Ishikawa (cell line): ENCODE data around the gene FBXW5.
A peak's percentile ranks its signal among the peaks of the same experiment; 100 is the strongest.

Experiments
- CEBPB ChIP-seq: IDR thresholded peaks from 2 replicates; pipeline ENCODE4 v1.6.1; 2012
- CREB1 ChIP-seq: IDR thresholded peaks from 2 replicates; pipeline ENCODE4 v1.6.1; 2012; ENCODE audit warnings: low read depth
- EGR1 ChIP-seq: IDR thresholded peaks from 2 replicates; pipeline ENCODE4 v1.6.1; 2012
- EP300 ChIP-seq: IDR thresholded peaks from 2 replicates; pipeline ENCODE4 v1.6.1; 2012; ENCODE audit warnings: borderline replicate concordance
- MAX ChIP-seq: IDR thresholded peaks from 2 replicates; pipeline ENCODE4 v1.6.1; 2012
- NFIC ChIP-seq: IDR thresholded peaks from 2 replicates; pipeline ENCODE4 v1.6.1; 2012
- RAD21 ChIP-seq: IDR thresholded peaks from 2 replicates; pipeline ENCODE4 v1.6.1; 2012; ENCODE audit warnings: low read depth
- REST ChIP-seq: IDR thresholded peaks from 2 replicates; pipeline ENCODE4 v1.6.1; 2012; ENCODE audit warnings: low read depth, mild to moderate bottlenecking
- TAF1 ChIP-seq: IDR thresholded peaks from 2 replicates; pipeline ENCODE4 v1.6.1; 2012; ENCODE audit warnings: low read depth, mild to moderate bottlenecking
- TCF12 ChIP-seq: IDR thresholded peaks from 2 replicates; pipeline ENCODE4 v1.6.1; 2012; ENCODE audit warnings: low read depth
- TEAD4 ChIP-seq: IDR thresholded peaks from 2 replicates; pipeline ENCODE4 v1.6.1; 2012
- YY1 ChIP-seq: IDR thresholded peaks from 2 replicates; pipeline ENCODE4 v1.6.1; 2012; ENCODE audit warnings: low read depth

- TF ChIP-seq MAX (peak; percentile 61), REST (no peak), TAF1 (peak; percentile 76), YY1 (no peak), NFIC (peak; percentile 64), TEAD4 (peak; percentile 32), RAD21 (no peak), EP300 (peak; percentile 52; the same call in 1 of the 2 replicates), CREB1 (no peak), TCF12 (peak; percentile 87), CEBPB (no peak), EGR1 (no peak)
Measured at GRCh38 chr9:136949817-136950655, 5.5 kb upstream of the FBXW5 start.
